CD4-positive, alpha-beta T cell treated with Interleukin-17A for 1 hour (primary cell): ENCODE measurements around the gene PRR15L.
"Not testable (repeated sequence)": the region's sequence is repeated elsewhere in the genome, so short reads cannot be mapped to it uniquely, and the experiment has no call there.

Experiments used
- DNase-seq: peaks from one replicate; pipeline ENCODE4 v3.0.0-alpha.2; 2020

Gene PRR15L

DNA sequence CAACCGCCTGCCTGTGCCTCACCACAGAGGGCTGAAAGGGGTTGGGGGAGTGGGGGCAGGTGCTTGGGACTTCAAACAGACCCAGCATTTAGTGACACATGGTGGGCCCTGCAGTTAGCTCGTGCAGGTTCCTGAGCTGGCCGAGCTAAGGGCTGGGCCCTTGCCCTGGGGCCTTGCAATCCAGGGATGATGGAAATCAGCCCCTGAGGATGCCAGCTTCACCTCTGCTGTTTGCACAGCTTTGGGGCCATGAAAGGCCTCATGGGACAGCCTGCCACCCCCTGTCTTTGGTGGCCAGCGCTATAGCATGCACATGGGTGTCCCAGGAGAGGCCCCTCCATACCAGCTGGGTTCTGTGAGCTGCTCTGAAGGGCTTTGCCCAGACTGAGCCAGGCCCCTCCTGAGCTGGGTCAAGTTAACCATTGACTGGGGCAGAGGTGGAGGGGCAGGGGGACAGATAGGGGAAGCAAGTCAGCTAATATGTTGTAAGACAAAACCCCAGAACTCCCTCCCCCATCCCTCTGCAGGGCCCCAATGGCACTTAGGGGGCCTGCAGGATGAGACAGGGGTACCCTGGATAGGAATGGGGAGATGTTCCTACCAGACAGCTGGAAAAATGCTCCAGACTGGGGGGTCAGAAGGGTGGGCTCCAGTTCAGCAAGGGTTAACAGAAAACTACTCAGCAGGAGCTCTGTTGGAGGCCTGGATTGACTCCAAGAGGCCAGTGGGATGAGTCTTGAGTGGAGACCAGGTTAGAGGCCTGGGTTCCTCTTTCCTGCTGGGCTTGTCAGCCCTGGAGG lies 692 bp downstream of the PRR15L start:
- no peak for DNase-seq

DNA sequence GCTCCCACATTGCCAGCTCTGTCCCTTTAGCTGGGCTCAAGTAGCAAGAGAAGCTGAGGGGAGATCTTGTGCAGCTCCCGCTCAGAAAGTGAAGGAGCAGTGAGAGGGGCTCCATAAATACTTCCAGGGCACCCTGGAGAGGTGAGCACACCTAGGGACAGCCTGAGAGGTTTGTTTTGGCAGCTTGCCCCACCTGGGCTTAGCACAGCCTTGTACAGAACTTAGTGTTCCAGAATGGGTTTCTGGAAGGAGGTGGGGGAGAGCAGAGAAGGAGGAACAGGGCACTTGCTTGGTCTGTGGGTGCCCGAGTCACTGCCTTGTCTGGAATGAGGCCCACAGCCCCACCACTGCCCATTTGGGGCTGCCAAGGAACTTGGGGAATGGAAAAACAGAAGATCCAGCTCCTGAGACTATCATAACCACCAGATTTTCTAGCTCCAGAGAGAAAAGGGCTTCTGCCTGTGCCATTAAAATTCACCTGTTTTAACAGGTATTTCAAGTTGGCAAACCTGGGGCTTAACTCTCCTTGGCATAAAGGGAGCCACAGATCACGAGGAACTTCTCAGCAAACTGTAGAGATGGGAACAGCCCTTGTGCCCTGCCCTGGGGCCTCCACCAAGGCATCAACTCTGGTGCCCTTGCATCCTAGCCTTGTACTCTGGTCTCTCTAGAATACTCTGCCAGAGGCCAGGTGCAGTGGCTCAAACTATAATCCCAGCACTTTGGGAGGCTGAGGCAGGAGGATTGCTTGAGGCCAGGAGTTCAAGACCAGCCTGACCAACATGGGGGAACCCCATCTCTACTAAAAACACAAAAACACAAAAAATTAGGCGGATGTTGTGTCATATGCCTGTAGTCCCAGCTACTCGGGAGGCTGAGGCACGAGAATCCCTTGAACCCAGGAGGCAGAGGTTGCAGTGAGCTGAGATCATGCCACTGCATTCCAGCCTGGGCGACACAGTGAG lies 1.9 kb downstream of the PRR15L start:
- DNase-seq: no peak

DNA sequence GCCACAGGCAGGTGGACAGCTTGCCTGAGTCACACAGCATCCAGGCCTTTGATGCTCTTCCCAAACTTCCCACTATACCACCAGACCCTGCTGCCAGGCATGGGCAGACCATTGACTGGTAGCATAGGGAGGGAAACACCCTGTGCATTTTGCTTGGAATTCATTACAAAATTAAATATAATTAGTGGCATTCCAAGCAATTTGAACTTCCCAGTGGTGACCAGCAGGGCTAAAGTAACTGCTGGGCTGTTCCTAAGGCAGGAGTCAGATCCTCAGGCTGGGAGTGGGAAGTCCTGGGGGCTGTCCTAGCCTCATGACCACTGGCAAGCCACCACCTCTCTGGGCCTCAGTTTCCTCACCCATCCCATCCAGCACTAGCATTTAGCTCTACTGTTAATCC lies 3.8 kb downstream of the PRR15L start:
- no peak for DNase-seq

DNA sequence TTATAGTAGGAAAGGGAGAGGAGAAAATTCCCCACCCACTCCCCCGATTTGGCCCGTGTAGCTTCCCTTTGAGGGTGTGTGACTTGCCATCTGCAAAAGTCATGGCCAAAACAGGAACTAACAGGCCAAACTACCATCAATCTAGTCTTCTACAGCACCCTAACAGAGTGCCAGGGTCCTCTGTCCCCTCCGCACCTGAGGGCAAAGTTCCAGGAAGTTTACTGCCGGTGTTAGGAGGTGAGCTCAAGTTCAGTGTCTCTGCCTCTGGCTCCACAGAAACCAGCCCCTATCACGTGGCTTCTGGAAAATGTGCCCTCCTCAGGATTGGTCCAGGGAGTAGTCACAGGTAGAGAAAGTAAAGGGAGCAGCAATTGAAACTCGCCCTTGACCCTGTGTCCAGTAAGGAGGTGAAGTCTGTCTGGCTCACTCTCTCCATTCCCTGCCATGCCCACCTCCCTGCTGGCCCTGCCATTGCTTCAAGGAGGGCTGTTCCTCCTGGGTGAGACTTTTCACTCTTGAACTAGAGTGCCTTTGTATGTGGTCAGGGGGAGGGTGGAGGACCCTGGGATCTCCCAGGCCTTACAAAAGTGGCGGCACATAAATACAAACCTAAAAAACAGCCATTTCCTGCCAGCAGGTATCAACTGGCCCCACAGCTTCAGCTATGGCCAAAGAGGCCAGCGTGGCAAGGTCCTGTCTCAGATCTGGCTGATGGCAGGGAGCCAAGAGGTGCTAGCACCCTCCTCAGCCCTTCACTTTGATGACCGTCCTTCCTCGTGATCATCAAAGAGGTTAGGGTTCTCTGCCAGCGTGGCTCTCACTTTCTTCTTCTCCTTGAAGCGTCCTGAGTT lies 5.3 kb downstream of the PRR15L start:
- DNase-seq: no peak

DNA sequence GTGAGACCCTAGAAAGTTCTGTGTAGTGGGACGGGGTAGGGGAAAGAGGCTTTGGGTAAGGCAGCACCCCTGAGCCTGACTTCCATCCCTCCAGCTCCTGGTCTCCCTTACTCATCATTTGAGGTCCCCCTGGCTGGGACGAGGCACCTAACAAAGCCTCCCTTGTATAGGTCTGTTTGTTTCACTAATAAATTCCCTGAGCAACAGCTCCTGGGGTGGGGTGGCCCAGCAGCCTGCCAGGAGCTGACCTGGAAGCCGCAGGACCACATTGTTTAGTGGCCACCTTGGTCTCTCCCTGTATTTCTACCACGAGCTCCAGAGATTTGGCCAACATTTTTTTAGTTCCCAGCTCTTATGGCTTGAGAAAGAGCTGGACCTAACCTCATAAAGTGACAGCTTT lies 7.2 kb downstream of the PRR15L start:
- DNase-seq: no peak

DNA sequence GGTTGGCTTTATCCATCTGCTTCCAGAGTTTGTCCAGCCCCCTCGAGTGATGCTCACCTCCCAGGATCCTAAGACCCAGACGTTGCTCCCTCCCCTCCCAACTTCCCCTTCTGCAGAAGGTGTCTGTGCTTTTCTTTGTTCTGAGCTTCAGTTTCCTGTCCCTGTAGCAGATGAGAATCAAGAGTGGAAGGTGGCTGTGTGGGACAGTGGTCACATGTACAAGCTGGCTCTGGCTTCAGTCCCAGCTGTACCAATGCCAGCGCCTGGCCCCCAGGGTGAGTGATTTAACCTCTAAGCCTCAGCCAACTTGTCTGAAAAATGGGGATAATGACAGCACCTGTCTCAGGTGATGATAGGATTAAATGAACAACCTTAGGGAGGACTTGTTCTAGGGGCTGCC lies 7.7 kb downstream of the PRR15L start:
- peak; percentile 11 for DNase-seq

DNA sequence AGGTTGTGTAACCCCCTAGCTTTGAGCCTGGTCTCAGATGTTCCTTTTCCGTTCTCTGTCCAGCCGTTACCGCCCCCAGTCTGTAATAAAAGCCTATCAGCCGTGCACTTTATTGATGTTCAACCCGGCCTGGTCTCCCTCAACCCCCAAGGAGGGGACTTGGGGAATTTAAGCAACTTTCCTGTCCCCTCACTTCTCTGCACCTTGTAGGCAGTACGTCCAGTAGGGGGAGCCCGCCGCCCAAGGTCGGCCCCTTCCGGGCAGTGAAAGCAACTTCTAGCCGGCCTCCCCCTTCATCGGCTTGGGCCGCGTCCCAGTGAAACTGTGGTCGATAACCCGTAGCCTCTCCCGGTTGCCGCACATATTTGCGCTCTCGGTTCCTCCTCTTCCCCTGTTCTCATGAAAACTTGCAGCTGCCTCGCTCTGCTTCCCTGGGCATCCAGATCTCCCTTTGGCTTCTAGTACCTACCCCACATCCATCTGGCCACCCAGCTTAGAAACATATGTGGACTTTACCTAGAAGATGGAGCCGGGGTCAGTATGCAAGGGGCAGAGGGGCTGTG lies 8.4 kb downstream of the PRR15L start:
- DNase-seq: peak; percentile 80

DNA sequence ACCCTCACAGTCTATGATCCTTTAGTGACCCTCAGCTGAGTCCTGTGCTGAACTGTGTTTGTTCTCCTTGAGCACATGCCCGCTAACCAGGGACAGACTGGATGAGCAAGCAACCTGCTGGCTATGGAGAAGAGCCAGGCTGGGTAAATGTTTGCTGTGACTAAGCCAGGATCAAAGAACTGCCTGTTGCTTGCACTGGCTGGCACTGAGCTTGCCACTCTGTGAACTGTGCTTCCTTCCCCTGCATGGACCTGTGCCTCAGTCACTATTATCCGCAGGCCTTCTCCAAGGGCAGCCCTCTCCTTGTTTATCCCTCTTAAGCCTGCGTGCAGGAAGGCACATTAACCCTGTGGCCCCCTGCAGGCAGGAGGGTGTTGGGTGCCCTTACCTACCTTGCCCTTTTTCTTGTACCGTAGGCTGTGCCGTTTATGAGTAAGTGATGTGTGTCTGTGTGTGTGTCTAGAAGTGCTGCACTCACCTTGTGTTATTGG lies 8.9 kb downstream of the PRR15L start:
- DNase-seq: no peak

DNA sequence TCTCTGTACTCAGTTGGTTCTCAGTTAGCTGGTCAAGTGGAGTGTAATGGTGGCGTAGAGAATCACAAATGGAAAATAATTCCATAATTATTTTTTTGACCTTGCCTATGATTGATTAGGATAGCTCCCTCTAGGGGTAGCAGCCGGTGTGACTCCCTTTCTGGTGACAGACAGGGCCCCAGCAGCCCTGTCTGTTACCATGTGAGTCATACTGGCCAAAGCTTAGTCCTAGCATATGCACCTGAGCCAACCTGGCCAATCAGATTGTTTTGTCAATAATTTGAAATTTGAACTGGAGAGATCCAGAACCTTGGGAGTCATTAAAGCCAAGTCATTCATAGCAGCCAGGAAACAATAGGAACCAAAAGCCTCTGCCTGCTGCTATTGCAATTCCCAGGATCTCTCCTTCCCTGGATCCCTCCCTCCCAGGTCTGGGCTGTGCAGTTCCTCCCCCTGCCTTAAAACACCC lies 10.7 kb downstream of the PRR15L start:
- peak; percentile 80 for DNase-seq

DNA sequence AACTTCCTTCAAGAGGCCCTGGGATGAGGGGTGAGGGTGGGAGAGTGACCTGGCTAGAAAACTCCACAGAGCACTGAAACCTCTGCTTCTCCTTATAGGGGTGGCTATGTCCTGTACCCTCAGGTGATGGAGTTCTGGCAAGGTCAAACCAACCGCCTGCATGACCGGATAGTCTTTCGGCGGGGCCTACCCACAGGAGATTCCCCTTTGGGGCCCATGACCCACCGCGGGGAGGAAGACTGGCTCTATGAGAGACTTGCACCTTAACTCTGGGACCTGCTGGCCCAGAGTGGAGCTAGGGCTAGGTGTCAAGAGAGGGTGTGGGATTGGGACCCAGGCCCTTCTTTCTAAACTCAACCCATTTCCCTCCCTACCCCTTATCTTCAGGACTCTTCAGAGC lies 11.2 kb downstream of the PRR15L start:
- DNase-seq: no peak

DNA sequence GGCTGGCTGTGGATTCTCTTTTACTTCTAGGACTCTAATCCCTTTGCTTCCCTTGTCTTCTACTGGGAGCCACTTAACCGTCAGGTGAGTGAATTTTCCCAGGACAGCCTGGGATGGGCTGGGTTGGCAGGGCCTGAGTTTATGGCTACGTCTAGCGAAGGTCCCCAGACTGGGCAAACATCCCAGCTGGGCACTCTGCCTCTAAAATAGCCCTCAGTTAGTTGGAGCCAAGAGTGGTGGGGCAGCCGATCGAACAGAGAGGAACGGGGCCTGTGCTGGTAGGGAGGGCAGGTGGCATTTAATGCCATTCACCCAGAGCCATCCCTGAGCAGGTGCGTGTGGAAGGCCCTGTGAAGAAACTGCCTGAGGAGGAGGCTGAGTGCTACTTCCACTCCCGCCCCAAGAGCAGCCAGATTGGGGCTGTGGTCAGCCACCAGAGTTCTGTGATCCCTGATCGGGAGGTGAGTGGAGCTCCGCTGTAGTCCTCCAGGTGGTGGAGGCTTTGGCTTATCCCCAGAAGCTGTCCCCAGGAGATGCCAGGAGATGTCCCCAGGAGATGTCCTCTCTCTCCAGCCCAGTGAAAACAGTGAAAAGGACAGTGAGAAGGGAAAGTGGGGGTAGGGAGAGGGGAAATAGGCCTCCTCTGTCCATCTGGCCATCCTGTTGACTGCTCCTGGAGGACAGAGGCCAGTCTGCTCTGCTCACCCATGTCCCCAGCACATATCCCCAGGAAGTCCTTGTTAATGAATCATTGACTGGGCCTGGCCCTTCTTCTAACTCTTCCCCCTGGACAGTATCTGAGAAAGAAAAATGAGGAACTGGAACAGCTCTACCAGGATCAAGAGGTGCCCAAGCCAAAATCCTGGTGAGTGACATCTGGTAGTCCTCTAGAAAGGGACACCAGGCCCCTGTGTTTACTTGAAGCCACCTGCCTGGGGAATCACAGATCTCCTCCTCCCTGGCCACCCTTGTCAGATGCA lies 11.9 kb downstream of the PRR15L start:
- no peak for DNase-seq

DNA sequence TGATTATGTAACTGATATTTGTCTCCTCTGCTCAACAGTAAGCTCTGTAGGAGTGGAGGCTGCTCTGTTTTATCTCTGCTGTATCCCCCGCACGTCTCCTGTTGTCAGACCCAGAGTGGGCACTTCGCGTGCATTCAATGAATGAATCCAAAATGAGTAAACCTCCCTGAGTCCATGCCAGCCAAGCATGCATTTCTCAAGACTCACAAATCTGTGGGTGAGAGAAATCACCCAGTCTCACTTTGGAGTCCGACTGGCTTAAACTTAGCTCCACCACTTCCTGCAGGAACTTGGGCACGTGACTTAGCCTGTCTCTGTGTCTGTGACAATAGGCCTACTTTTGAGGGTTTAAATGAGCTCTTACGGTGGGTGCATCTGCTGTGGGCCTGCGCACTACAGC lies 12.6 kb downstream of the PRR15L start:
- DNase-seq: peak; percentile 40

DNA sequence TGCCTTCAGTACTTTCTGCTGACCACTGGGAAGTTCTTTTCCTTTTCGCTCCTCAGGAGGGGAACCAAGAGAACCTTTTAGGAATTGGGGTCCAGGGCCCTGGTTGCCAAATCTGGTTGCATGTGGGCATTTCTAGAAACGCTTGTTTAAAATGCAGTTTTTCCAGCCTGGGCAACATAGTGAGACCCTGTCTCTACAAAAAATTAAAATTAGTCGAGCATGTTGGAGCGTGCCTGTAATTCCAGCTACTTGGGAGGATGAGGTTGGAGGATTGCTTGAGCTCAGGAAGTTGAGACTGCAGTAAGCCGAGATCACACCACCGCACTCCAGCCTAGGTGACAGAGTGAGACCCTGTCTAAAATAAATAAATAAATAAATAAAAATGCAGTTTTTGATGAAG lies 15.1 kb downstream of the PRR15L start:
- DNase-seq: no peak

DNA sequence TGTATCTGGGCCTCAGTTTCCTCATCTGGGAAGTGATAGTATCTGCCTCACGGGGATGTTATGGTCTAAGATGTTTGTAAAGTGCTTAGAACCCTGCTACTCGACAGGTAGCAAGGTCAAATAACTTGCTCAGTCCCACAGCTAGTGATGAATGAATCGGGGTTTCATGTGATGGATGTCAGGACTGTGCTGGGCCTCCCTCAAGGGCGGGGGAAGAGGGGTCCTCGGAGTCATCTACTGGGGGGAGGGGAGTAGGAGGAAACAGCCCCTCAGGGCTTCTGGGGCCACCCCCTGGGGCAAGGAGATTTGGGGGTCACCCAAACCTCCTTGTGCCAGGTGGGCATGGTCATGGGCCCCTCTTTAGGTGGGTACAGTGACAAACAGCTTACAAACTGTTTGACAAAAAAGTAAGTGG lies 15.6 kb downstream of the PRR15L start:
- no peak for DNase-seq

DNA sequence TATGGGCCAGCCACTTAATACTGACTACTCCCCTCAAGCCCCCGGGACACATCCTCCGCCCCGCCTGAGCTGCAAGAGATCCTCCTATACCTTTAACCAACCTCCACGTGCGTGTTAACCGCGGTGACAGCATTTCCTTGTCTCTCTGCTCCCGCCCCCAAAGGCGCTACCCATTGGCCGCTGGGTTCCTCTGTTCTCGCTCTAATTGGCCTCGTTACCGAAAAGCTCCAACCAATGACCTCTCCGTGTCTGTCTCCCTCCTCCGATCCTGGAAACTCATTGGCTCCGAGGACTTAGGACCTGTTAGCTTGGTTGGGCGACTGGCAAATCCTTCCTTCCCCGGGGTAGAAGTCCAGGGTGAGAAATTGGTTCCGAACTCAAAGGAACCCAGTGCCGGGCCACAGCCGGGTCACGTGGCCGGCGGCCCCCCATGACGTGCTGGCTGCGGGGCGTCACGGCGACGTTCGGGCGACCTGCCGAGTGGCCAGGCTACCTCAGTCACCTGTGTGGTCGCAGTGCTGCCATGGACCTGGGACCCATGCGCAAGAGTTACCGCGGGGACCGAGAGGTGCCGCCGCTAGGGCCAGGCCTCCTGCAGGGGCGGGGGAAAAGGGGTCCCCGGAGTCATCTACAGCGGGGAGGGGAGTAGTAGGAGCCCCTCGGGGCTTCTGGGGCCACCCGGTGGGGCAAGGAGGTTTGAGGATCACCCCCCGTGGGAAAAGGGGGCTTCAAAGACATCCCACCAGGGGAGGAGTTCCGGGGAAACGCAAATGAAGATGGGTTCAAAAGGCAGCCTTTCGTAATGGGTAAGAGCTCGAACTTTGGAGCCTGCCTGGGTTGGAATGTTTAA lies 16.2 kb downstream of the PRR15L start, which contains the start of gene PNPO:
PNPO (plus strand) TSS at position 326 of the 850 bp plus-strand sequence; CDS start at position 431, 105 bp downstream.
- DNase-seq: peak; percentile 97

DNA sequence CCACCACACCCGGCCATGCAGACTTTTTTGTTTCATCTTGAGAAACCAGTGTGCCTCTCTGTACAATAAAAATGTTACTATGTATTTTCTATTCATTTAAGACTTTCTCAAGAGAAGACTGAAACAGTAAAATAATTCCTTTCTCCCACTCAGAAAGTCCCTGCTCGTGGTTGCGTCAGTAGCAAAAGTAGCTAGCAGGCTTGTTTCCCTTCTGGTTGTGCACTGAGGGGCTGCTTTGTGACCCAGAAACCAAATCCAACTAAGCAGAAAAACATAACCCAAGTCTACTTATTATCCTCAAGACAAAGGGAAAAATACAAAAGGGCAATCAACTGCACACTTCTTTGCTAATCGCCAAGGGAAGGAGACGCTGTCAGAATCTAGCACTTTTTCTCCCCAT lies 19.7 kb downstream of the PRR15L start:
- DNase-seq: no peak

DNA sequence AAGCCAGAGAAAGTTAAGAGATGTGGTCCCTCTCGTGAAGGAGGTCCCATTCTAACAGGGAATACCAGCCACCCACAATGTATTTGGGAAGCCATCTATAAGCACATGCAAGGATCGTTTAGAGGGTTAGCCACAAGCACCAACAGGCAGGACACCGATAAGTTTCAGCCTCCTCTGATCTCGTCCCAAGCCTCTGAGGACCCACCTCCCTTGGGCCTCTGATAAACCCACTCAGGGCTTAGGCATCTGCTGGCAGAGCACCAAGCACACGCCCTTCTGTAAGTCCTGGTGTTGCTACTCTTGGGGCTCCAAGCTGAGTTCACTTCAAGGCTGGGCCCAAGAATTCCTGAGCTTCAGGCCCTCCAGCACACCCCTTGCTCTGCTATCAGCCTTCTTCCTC lies 21.7 kb downstream of the PRR15L start:
- no peak for DNase-seq

DNA sequence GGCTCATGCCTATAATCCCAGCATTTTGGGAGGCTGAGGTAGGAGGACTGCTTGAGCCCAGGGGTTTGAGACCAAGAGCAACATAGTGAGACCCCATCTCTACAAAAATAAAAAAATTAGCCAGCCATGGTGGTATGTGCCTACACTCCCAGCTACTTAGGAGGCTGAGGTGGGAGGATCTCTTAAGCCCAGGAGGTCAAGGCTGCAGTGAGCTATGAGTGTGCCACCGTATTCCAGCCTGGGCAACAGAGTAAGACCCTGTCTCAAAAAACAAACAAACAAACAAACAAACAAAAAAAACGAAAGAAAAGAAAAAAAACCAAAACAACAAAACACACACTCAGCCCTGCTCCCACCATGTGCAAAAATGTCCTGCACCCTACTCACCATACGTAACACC lies 22.2 kb downstream of the PRR15L start:
- DNase-seq: not testable (repeated sequence)

DNA sequence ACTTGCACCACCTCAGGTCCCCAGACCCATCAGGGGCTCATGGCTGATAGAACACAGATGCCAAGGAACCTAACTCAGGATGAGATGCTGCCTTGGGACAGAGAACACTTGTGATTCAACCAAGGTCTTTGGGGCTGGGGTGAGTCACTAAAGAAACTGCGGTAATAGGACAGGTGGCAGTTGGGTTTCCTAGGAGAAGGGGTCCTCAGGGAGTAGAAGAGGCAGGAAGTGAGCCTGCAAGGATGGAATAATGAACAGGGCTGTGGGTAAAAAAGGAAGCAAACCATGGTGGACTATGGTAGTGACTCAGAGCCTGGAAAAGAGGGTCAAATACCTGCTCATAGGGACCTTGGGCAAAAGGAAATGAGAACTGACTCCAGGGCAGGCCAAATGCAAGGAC lies 22.8 kb downstream of the PRR15L start:
- no peak for DNase-seq

DNA sequence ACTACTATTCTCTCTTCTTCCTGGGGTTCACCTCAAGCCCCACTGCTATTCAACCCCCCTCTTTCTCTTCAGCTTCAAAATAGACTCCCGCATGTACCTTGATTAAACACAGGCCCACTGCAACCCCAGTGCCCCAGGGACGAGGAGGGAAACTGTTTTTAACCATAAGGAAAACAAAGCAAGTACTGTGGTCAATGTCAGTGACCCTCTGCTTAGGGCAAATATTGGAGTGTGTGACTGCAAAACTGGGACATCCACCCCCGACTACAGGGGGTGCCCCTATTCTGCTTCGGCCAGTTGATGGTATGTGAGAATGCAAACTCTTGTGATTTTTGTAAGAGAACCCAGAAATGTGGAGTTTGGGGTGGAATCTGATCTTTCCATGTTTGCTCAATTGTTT lies 25.8 kb downstream of the PRR15L start:
- DNase-seq: no peak
